Liver (tissue), 9 donors: ENCODE data around the gene USP6NL. TPM values are rescaled to one million over a fixed set of nuclear protein-coding genes. Genes with fewer than 3 reads are reported as not detected.

Source experiments
- DNase-seq: peaks from one replicate; pipeline ENCODE4 v3.0.0-alpha.2; 2017; ENCODE audit warnings: low spot score
- H3K27ac ChIP-seq, 2 donors: one replicate each; pipeline ENCODE4 v1.7.0; 2013; ENCODE audit warnings: inconsistent platforms in 2 of 2, low read length in 2 of 2, control low read depth in 1 of 2, low read depth in 1 of 2, mild to moderate bottlenecking in 1 of 2
- H3K27me3 ChIP-seq, 4 donors: one replicate each; pipeline versions ENCODE4 v1.6.1 to v1.7.0; 2013; ENCODE audit warnings: low read length in 3 of 4, inconsistent platforms in 1 of 4, mild to moderate bottlenecking in 1 of 4, moderate library complexity in 1 of 4; ENCODE audit not compliant: control insufficient read depth in 4 of 4, insufficient read depth in 4 of 4
- H3K36me3 ChIP-seq, 4 donors: one replicate each; pipeline versions ENCODE4 v1.6.1 to v1.7.0; 2013; ENCODE audit warnings: low read length in 3 of 4, mild to moderate bottlenecking in 3 of 4, low read depth in 1 of 4, moderate library complexity in 1 of 4; ENCODE audit not compliant: control insufficient read depth in 4 of 4, insufficient read depth in 3 of 4
- H3K4me1 ChIP-seq, 4 donors: one replicate each; pipeline versions ENCODE4 v1.6.1 to v1.7.0; 2013; ENCODE audit warnings: low read length in 3 of 4, mild to moderate bottlenecking in 3 of 4, moderate library complexity in 1 of 4; ENCODE audit not compliant: control insufficient read depth in 4 of 4, insufficient read depth in 4 of 4
- H3K4me3 ChIP-seq, 3 donors: one replicate each; pipeline versions ENCODE4 v1.6.1 to v1.7.0; 2013; ENCODE audit warnings: low read length in 3 of 3, control low read depth in 1 of 3, low read depth in 1 of 3, mild to moderate bottlenecking in 1 of 3
- H3K9ac ChIP-seq, 2 donors: one replicate each; pipeline ENCODE4 v1.7.0; 2013; ENCODE audit warnings: low read length in 2 of 2, mild to moderate bottlenecking in 2 of 2, moderate library complexity in 2 of 2, control low read depth in 1 of 2, low read depth in 1 of 2
- H3K9me3 ChIP-seq, 4 donors: one replicate each; pipeline versions ENCODE4 v1.6.1 to v1.7.0; 2013; ENCODE audit warnings: low read length in 3 of 4; ENCODE audit not compliant: control insufficient read depth in 4 of 4
- ATF3 ChIP-seq: IDR thresholded peaks from 2 replicates; pipeline ENCODE4 v1.6.1; 2016; ENCODE audit warnings: antibody characterized with exemption
- CTCF ChIP-seq: fragments of 150-350 bp; IDR thresholded peaks from 2 replicates; pipeline ENCODE4 v1.5.1; 2017; ENCODE audit warnings: improper control_type of control experiment, low read depth, low read length; ENCODE audit not compliant: missing input control
- EGR1 ChIP-seq, 2 donors: IDR thresholded peaks; 2 replicates each; pipeline ENCODE4 v1.6.1; 2016 to 2018; ENCODE audit warnings: antibody characterized with exemption in 2 of 2, low read depth in 2 of 2
- FOXA1 ChIP-seq: IDR thresholded peaks from 2 replicates; pipeline ENCODE4 v1.6.1; 2016; ENCODE audit warnings: antibody characterized with exemption
- FOXA2 ChIP-seq: IDR thresholded peaks from 2 replicates; pipeline ENCODE4 v1.6.1; 2016; ENCODE audit warnings: antibody characterized with exemption
- GABPA ChIP-seq, 2 donors: IDR thresholded peaks in 1 of 2; conservative IDR thresholded peaks in 1 of 2; 2 replicates each; pipeline ENCODE4 v1.6.1; 2016; ENCODE audit warnings: antibody characterized with exemption in 2 of 2, mild to moderate bottlenecking in 1 of 2, moderate library complexity in 1 of 2
- HNF4A ChIP-seq, 2 donors: conservative IDR thresholded peaks; 2 replicates each; pipeline ENCODE4 v1.6.1; 2016; ENCODE audit warnings: antibody characterized with exemption in 2 of 2, mild to moderate bottlenecking in 2 of 2
- HNF4G ChIP-seq: IDR thresholded peaks from 2 replicates; pipeline ENCODE4 v1.6.1; 2016; ENCODE audit warnings: antibody characterized with exemption
- JUND ChIP-seq, 2 donors: IDR thresholded peaks; 2 replicates each; pipeline ENCODE4 v1.6.1; 2016; ENCODE audit warnings: antibody characterized with exemption in 2 of 2
- MAX ChIP-seq: IDR thresholded peaks from 2 replicates; pipeline ENCODE4 v1.6.1; 2016; ENCODE audit warnings: antibody characterized with exemption
- NR2F2 ChIP-seq: IDR thresholded peaks from 2 replicates; pipeline ENCODE4 v1.6.1; 2016; ENCODE audit warnings: antibody characterized with exemption
- RAD21 ChIP-seq, 2 donors: IDR thresholded peaks; 2 replicates each; pipeline ENCODE4 v1.6.1; 2016; ENCODE audit warnings: antibody characterized with exemption in 2 of 2, mild to moderate bottlenecking in 2 of 2
- REST ChIP-seq: IDR thresholded peaks from 2 replicates; pipeline ENCODE4 v1.6.1; 2016; ENCODE audit warnings: antibody characterized with exemption, mild to moderate bottlenecking
- RXRA ChIP-seq, 2 donors: IDR thresholded peaks; 2 replicates each; pipeline ENCODE4 v1.6.1; 2017 to 2018; ENCODE audit warnings: antibody characterized with exemption in 2 of 2, mild to moderate bottlenecking in 1 of 2
- SP1 ChIP-seq: IDR thresholded peaks from 2 replicates; pipeline ENCODE4 v1.6.1; 2018; ENCODE audit warnings: antibody characterized with exemption, mild to moderate bottlenecking
- TAF1 ChIP-seq: conservative IDR thresholded peaks from 2 replicates; pipeline ENCODE4 v1.6.1; 2016; ENCODE audit warnings: antibody characterized with exemption, mild to moderate bottlenecking
- YY1 ChIP-seq: IDR thresholded peaks from 2 replicates; pipeline ENCODE4 v1.6.1; 2016; ENCODE audit warnings: antibody characterized with exemption, mild to moderate bottlenecking
- ZBTB33 ChIP-seq: IDR thresholded peaks from 2 replicates; pipeline ENCODE4 v1.6.1; 2016; ENCODE audit warnings: antibody characterized with exemption
- WGBS: extraction: QIAGEN DNeasy Blood & Tissue Kit; methylation state at CpG from one replicate; pipeline ENCODE4 v1.1.7; 2013; 5-methylcytosine and 5-hydroxymethylcytosine counted together
- polyA plus RNA-seq, 2 donors: library from polyadenylated mRNA; stranded (reverse) in 1 of 2; unstranded in 1 of 2; fragments of 200-250 nt in 1 of 2; fragments of >200 nt in 1 of 2; fragmentation: Nextera tagmentation in 1 of 2; extraction: Ambion mirVana in 1 of 2; gene quantifications; one replicate each; pipeline versions ENCODE4 v1.2.1 to v1.2.3, GENCODE V29; 2013 to 2015
- total RNA-seq, 2 donors: library from RNA; depleted of rRNA; stranded (reverse); fragments of >200 nt; gene quantifications; one replicate each; pipeline ENCODE4 v1.2.3, GENCODE V29; 2014
- donor health status: healthy.
- donor health status: healthy.
- donor health status: healthy.
- donor health status: healthy.
- donor health status: healthy.

The USP6NL gene
- total and polyA plus RNA-seq, 4 donors, result 3.8 to 15.0 (median 10.2) TPM

- no peaks in the 10 kb centered on the region for H3K27me3 ChIP-seq
- H3K27ac ChIP-seq, result peak overlapping the region in 1 of 2 donors; percentile 49
- H3K4me1 ChIP-seq, result peaks cover 12 to 45% (median 29%) of the 10 kb centered on the region in 4 donors
- H3K36me3 ChIP-seq, result no peaks in the 10 kb centered on the region
- no peak overlapping the region for H3K4me3 ChIP-seq
- no peaks in the 10 kb centered on the region for H3K9me3 ChIP-seq
- no peak for DNase-seq
- no peak overlapping the region for H3K9ac ChIP-seq
- WGBS, result 64% methylated on average over 2 of the region's 2 CpGs
- TF ChIP-seq NR2F2 (no peak), MAX (no peak), FOXA2 (no peak), ATF3 (no peak), TAF1 (no peak)
Measured at GRCh38 chr10:11604865-11605650, 6.4 kb downstream of the USP6NL start.

GRCh38 chr10:11603741-11604140, 7.7 kb downstream of the USP6NL start:
- no peak for TF ChIP-seq HNF4A (conservative IDR thresholded peaks at IDR 0.05)
- TF ChIP-seq YY1, result no peak
- no peak for TF ChIP-seq RXRA (IDR thresholded peaks at IDR 0.05)
- no peak for TF ChIP-seq JUND (IDR thresholded peaks at IDR 0.05)
- no peak for TF ChIP-seq ATF3
- TF ChIP-seq EGR1 (IDR thresholded peaks at IDR 0.05; ENCODE audit: low read depth in 2 of 2), result no peak
- no peak for TF ChIP-seq ZBTB33
- no peak for TF ChIP-seq FOXA1
- no peak for TF ChIP-seq HNF4G
- TF ChIP-seq SP1, result no peak
- TF ChIP-seq REST, result no peak
- no peak for TF ChIP-seq TAF1
- TF ChIP-seq GABPA (IDR thresholded peaks at IDR 0.05 in 1 of 2, conservative IDR thresholded peaks at IDR 0.05 in 1 of 2), result no peak
- TF ChIP-seq FOXA2, result no peak
- TF ChIP-seq CTCF, result no peak
- no peak for TF ChIP-seq MAX
- TF ChIP-seq RAD21 (IDR thresholded peaks at IDR 0.05), result no peak
- no peak for TF ChIP-seq NR2F2
- Histone ChIP-seq H3K9me3 (no peaks in the 10 kb centered on the region), H3K27ac (peak overlapping the region in 1 of 2 donors; percentile 21), H3K9ac (no peak overlapping the region), H3K4me1 (peaks cover 9 to 38% (median 20%) of the 10 kb centered on the region in 4 donors), H3K27me3 (no peaks in the 10 kb centered on the region), H3K36me3 (no peaks in the 10 kb centered on the region), H3K4me3 (no peak overlapping the region)
- 94% methylated on average over 1 of the region's 1 CpG for WGBS
- no peak for DNase-seq
